ENCODE measurements around the gene PSMD11.

PSMD11 gene

GRCh38 chr17:32467949-32468348, 23.6 kb downstream of the PSMD11 start:
- DNase-seq (ENCODE audit: low read depth): no peak

GRCh38 chr17:32470405-32471167, 26.3 kb downstream of the PSMD11 start:
- DNase-seq (ENCODE audit: low read depth): no peak

- no peak for DNase-seq (ENCODE audit: low read depth)
Observed at GRCh38 chr17:32471652-32472051, 27.3 kb downstream of the PSMD11 start.

- no peak for DNase-seq (ENCODE audit: low read depth)
Observed at GRCh38 chr17:32475258-32475657, 30.9 kb downstream of the PSMD11 start.

GRCh38 chr17:32477220-32477619, 32.9 kb downstream of the PSMD11 start:
- DNase-seq (ENCODE audit: low read depth): no peak

GRCh38 chr17:32479074-32479617, 34.8 kb downstream of the PSMD11 start:
- no peak for DNase-seq (ENCODE audit: low read depth)

GRCh38 chr17:32481193-32481592, 36.9 kb downstream of the PSMD11 start:
- DNase-seq (ENCODE audit: low read depth): no peak

GRCh38 chr17:32482568-32483320, 38.4 kb downstream of the PSMD11 start:
- DNase-seq (ENCODE audit: low read depth): no peak

GRCh38 chr17:32483451-32484019, 39.2 kb downstream of the PSMD11 start:
- DNase-seq (ENCODE audit: low read depth): no peak

GRCh38 chr17:32484041-32484461, 39.7 kb downstream of the PSMD11 start:
- no peak for DNase-seq (ENCODE audit: low read depth)

- DNase-seq (ENCODE audit: low read depth): no peak
Observed at GRCh38 chr17:32484628-32485027, 40.3 kb downstream of the PSMD11 start.

- DNase-seq (ENCODE audit: low read depth): no peak
Observed at GRCh38 chr17:32485261-32486110, 41.2 kb downstream of the PSMD11 start.

- DNase-seq (ENCODE audit: low read depth): peak; percentile 56
Observed at GRCh38 chr17:32486111-32486700, 41.9 kb downstream of the PSMD11 start.

GRCh38 chr17:32486701-32487472, 42.6 kb downstream of the PSMD11 start, which contains the start of gene CDK5R1:
TSS of gene CDK5R1 (plus strand) at chr17:32486993. CDS start at chr17:32487621, 628 bp downstream.
- peak; percentile 47 for DNase-seq (ENCODE audit: low read depth)

GRCh38 chr17:32487473-32488176, 43.3 kb downstream of the PSMD11 start:
- no peak for DNase-seq (ENCODE audit: low read depth)

- no peak for DNase-seq (ENCODE audit: low read depth)
Observed at GRCh38 chr17:32488177-32488542, 43.9 kb downstream of the PSMD11 start.

GRCh38 chr17:32488604-32489180, 44.4 kb downstream of the PSMD11 start:
- DNase-seq (ENCODE audit: low read depth): no peak

GRCh38 chr17:32489320-32490100, 45.2 kb downstream of the PSMD11 start:
- DNase-seq (ENCODE audit: low read depth): no peak

- no peak for DNase-seq (ENCODE audit: low read depth)
Observed at GRCh38 chr17:32490101-32490482, 45.8 kb downstream of the PSMD11 start.

All from stimulated activated CD8-positive, alpha-beta memory T cell treated with anti-CD3 and anti-CD28 coated beads, Interleukin-15, amount 100 ng/mL, for 24 hours (primary cell).